ENCODE results near the gene REN.

The REN gene

GRCh38 chr1:204190212-204191211, 24.4 kb upstream of the REN start:
- no peak for FAIRE-seq

- FAIRE-seq = no peak
Measured at GRCh38 chr1:204188959-204189639, 23.0 kb upstream of the REN start.

GRCh38 chr1:204186597-204186996, 20.5 kb upstream of the REN start:
- FAIRE-seq = no peak

- FAIRE-seq = no peak
Measured at GRCh38 chr1:204181116-204181515, 15.0 kb upstream of the REN start.

- no peak for FAIRE-seq
Measured at GRCh38 chr1:204180133-204180532, 14.0 kb upstream of the REN start.

- no peak for FAIRE-seq
Measured at GRCh38 chr1:204178487-204179281, 12.5 kb upstream of the REN start.

GRCh38 chr1:204177133-204177532, 11.0 kb upstream of the REN start:
- FAIRE-seq = no peak

GRCh38 chr1:204176049-204176448, 9.9 kb upstream of the REN start:
- FAIRE-seq = no peak

GRCh38 chr1:204174958-204175357, 8.8 kb upstream of the REN start:
- no peak for FAIRE-seq

GRCh38 chr1:204172404-204173029, 6.4 kb upstream of the REN start:
- no peak for FAIRE-seq

GRCh38 chr1:204171751-204172178, 5.6 kb upstream of the REN start:
- no peak for FAIRE-seq

- FAIRE-seq = no peak
Measured at GRCh38 chr1:204170494-204171155, 4.5 kb upstream of the REN start.

- FAIRE-seq = no peak
Measured at GRCh38 chr1:204169858-204170257, 3.7 kb upstream of the REN start.

GRCh38 chr1:204167730-204168129, 1.6 kb upstream of the REN start:
- FAIRE-seq = no peak

- FAIRE-seq = no peak
Measured at GRCh38 chr1:204162494-204163074, 3.6 kb downstream of the REN start.

- no peak for FAIRE-seq
Measured at GRCh38 chr1:204161609-204162493, 4.3 kb downstream of the REN start.

GRCh38 chr1:204157962-204158361, 8.2 kb downstream of the REN start:
- no peak for FAIRE-seq

- no peak for FAIRE-seq
Measured at GRCh38 chr1:204155881-204156280, 10.3 kb downstream of the REN start.

- FAIRE-seq = no peak
Measured at GRCh38 chr1:204154568-204155255, 11.4 kb downstream of the REN start.

GRCh38 chr1:204153667-204154066, 12.5 kb downstream of the REN start:
- FAIRE-seq = no peak
